Measurements from ENCODE around the gene FKRP.

Gene FKRP

DNA sequence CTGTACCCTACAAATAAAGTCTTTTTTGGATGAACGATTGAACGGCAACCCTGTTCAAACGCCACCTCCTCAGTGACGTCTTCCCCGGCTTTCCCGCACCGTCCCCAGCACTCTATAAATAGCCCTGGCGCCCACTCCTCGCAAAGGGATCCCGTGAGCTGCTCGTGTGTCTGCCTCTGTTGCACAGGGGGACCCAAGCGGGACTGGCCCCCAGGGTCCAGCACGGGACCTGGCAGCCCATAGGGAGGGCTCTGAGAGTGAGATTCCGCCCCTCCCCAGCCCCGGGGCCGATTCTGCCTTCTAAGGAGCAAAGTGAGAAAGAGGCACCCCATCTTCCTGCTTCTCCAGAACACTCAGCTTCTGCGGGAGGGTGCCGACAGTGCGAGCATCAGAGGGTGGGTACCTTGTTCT, 8.1 kb upstream of the FKRP start:
- Histone ChIP-seq H3K9ac (ENCODE audit: low read depth, low read length) (no peak overlapping the region), H3K27me3 (ENCODE audit: control insufficient read depth, insufficient read depth, low read length) (no peaks in the 10 kb centered on the region), H3K9me3 (ENCODE audit: control insufficient read depth, insufficient read depth, low read length) (no peaks in the 10 kb centered on the region), H3K4me1 (ENCODE audit: control insufficient read depth, insufficient read depth, low read length) (peaks cover 4% of the 10 kb centered on the region), H3K36me3 (ENCODE audit: control insufficient read depth, insufficient read depth, low read length) (peaks cover 54% of the 10 kb centered on the region), H3K4me3 (ENCODE audit: low read depth, low read length) (no peak overlapping the region)

- H3K4me1 ChIP-seq (ENCODE audit: control insufficient read depth, insufficient read depth, low read length) = peaks cover 7% of the 10 kb centered on the region
- H3K4me3 ChIP-seq (ENCODE audit: low read depth, low read length) = no peak overlapping the region
- H3K36me3 ChIP-seq (ENCODE audit: control insufficient read depth, insufficient read depth, low read length) = peaks cover 41% of the 10 kb centered on the region
- no peaks in the 10 kb centered on the region for H3K9me3 ChIP-seq (ENCODE audit: control insufficient read depth, insufficient read depth, low read length)
- no peaks in the 10 kb centered on the region for H3K27me3 ChIP-seq (ENCODE audit: control insufficient read depth, insufficient read depth, low read length)
- H3K9ac ChIP-seq (ENCODE audit: low read depth, low read length) = no peak overlapping the region
These were observed 6.5 kb upstream of the FKRP start for GRCh38 chr19:46739290-46739771.

GRCh38 chr19:46741447-46741846, 4.4 kb upstream of the FKRP start:
- H3K4me1 ChIP-seq (ENCODE audit: control insufficient read depth, insufficient read depth, low read length) = peaks cover 10% of the 10 kb centered on the region
- H3K36me3 ChIP-seq (ENCODE audit: control insufficient read depth, insufficient read depth, low read length) = peaks cover 35% of the 10 kb centered on the region
- H3K9me3 ChIP-seq (ENCODE audit: control insufficient read depth, insufficient read depth, low read length) = no peaks in the 10 kb centered on the region
- no peaks in the 10 kb centered on the region for H3K27me3 ChIP-seq (ENCODE audit: control insufficient read depth, insufficient read depth, low read length)
- H3K4me3 ChIP-seq (ENCODE audit: low read depth, low read length) = no peak overlapping the region
- no peak overlapping the region for H3K9ac ChIP-seq (ENCODE audit: low read depth, low read length)

GRCh38 chr19:46742926-46743480, 2.9 kb upstream of the FKRP start:
- H3K27me3 ChIP-seq (ENCODE audit: control insufficient read depth, insufficient read depth, low read length) = no peaks in the 10 kb centered on the region
- H3K4me3 ChIP-seq (ENCODE audit: low read depth, low read length) = no peak overlapping the region
- no peak overlapping the region for H3K9ac ChIP-seq (ENCODE audit: low read depth, low read length)
- H3K36me3 ChIP-seq (ENCODE audit: control insufficient read depth, insufficient read depth, low read length) = peaks cover 19% of the 10 kb centered on the region
- no peaks in the 10 kb centered on the region for H3K9me3 ChIP-seq (ENCODE audit: control insufficient read depth, insufficient read depth, low read length)
- H3K4me1 ChIP-seq (ENCODE audit: control insufficient read depth, insufficient read depth, low read length) = peaks cover 15% of the 10 kb centered on the region

GRCh38 chr19:46744005-46744691, 1.7 kb upstream of the FKRP start:
- Histone ChIP-seq H3K4me1 (ENCODE audit: control insufficient read depth, insufficient read depth, low read length) (peaks cover 15% of the 10 kb centered on the region), H3K9ac (ENCODE audit: low read depth, low read length) (no peak overlapping the region), H3K36me3 (ENCODE audit: control insufficient read depth, insufficient read depth, low read length) (peaks cover 15% of the 10 kb centered on the region), H3K27me3 (ENCODE audit: control insufficient read depth, insufficient read depth, low read length) (no peaks in the 10 kb centered on the region), H3K9me3 (ENCODE audit: control insufficient read depth, insufficient read depth, low read length) (no peaks in the 10 kb centered on the region), H3K4me3 (ENCODE audit: low read depth, low read length) (no peak overlapping the region)

GRCh38 chr19:46745030-46745429, 827 bp upstream of the FKRP start:
- H3K4me3 ChIP-seq (ENCODE audit: low read depth, low read length) = peak overlapping the region; percentile 96
- no peaks in the 10 kb centered on the region for H3K27me3 ChIP-seq (ENCODE audit: control insufficient read depth, insufficient read depth, low read length)
- H3K4me1 ChIP-seq (ENCODE audit: control insufficient read depth, insufficient read depth, low read length) = peaks cover 15% of the 10 kb centered on the region
- peak overlapping the region; percentile 95 for H3K9ac ChIP-seq (ENCODE audit: low read depth, low read length)
- no peaks in the 10 kb centered on the region for H3K9me3 ChIP-seq (ENCODE audit: control insufficient read depth, insufficient read depth, low read length)
- H3K36me3 ChIP-seq (ENCODE audit: control insufficient read depth, insufficient read depth, low read length) = peaks cover 19% of the 10 kb centered on the region

DNA sequence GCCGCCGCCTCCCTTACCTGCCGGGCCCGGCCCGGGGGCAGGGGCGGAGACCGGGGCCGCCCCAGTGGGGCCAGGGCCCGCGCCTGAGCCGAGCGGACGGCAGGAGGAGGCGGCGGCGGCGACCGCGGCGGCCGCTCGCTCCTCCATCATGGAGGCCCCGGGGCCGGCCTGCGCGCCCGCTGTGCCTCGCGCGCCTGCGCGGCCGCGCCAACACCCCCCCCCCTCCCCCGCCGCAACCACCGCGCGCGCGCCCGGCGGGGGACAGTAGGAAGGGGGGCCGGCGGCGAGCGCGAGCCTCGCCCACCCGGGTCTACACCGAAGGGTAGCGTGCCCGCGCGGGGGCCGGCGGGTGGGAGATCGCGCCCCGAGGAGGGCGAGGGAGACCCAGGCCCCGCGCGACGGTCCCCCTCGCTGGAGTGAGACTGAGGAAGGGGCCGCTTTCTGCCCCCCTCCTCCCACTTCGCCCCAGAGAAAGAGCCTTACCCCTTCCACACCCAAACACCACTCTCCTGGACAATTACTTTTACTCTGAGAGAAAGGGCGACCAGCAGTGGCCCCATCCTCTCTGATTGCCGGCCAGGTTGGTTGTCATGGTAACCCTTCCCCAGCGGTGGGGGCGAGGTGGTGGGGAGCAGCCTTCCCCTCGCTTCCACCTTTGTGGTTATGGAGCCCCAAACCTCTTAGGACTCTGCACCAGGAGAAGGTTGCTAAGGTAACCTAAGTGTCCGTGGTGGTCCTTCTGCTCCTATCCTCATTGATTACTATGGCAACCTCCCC, 612 bp downstream of the FKRP start, which contains the start of gene STRN4:
Gene STRN4 (minus strand): TSS at position 170 of the 777 bp plus-strand sequence. CDS start 20 bp downstream, at position 150.
- Histone ChIP-seq H3K4me3 (ENCODE audit: low read depth, low read length) (peak within 1 kb of the TSS; percentile 96), H3K9ac (ENCODE audit: low read depth, low read length) (peak within 1 kb of the TSS; percentile 95), H3K4me1 (ENCODE audit: control insufficient read depth, insufficient read depth, low read length) (peaks cover 12% of the 10 kb centered on the region), H3K36me3 (ENCODE audit: control insufficient read depth, insufficient read depth, low read length) (peaks cover 13% of the 10 kb centered on the region), H3K27me3 (ENCODE audit: control insufficient read depth, insufficient read depth, low read length) (no peaks in the 10 kb centered on the region), H3K9me3 (ENCODE audit: control insufficient read depth, insufficient read depth, low read length) (no peaks in the 10 kb centered on the region)

DNA sequence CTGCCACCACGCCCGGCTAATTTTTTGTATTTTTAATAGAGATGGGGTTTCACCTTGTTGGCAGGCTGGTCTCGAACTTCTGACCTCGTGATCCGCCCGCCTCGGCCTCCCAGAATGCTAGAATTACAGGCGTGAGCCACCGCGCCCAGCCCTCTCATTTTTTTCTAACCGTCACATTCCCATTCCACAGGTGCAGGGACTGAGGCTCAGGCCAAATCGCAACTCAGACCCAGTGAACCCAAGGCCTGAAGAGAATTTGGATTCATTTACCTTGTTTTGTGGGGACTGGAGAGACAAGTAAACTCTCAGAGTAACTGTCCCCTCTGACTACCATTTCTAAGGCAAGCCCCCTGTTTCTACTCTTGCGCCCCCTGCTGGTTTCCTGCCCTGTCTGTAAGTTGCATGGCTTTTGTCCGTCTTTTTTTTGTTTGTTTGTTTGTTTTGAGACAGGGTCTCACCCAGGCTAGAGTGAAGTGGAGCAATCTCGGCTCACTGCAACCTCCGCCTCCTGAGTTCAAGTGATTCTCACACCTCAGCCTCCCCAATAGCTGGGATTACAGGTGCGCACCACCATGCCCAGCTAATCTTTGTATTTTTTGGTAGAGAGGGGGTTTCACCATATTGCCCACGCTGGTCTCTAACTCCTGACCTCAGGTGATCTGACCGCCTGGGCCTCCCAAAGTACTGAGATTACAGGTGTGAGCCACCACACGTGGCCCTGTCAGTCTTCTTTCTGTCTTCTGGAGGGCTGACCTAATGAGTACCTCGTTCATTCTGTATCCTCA, 2.7 kb downstream of the FKRP start:
- H3K4me1 ChIP-seq (ENCODE audit: control insufficient read depth, insufficient read depth, low read length) = peaks cover 8% of the 10 kb centered on the region
- no peaks in the 10 kb centered on the region for H3K27me3 ChIP-seq (ENCODE audit: control insufficient read depth, insufficient read depth, low read length)
- no peak overlapping the region for H3K9ac ChIP-seq (ENCODE audit: low read depth, low read length)
- H3K36me3 ChIP-seq (ENCODE audit: control insufficient read depth, insufficient read depth, low read length) = peaks cover 6% of the 10 kb centered on the region
- H3K9me3 ChIP-seq (ENCODE audit: control insufficient read depth, insufficient read depth, low read length) = no peaks in the 10 kb centered on the region
- H3K4me3 ChIP-seq (ENCODE audit: low read depth, low read length) = no peak overlapping the region

- Histone ChIP-seq H3K36me3 (ENCODE audit: control insufficient read depth, insufficient read depth, low read length) (peaks cover 6% of the 10 kb centered on the region), H3K9ac (ENCODE audit: low read depth, low read length) (no peak overlapping the region), H3K9me3 (ENCODE audit: control insufficient read depth, insufficient read depth, low read length) (no peaks in the 10 kb centered on the region), H3K4me1 (ENCODE audit: control insufficient read depth, insufficient read depth, low read length) (no peaks in the 10 kb centered on the region), H3K27me3 (ENCODE audit: control insufficient read depth, insufficient read depth, low read length) (no peaks in the 10 kb centered on the region), H3K4me3 (ENCODE audit: low read depth, low read length) (no peak overlapping the region)
These were observed 7.7 kb downstream of the FKRP start for GRCh38 chr19:46753420-46754155.

DNA sequence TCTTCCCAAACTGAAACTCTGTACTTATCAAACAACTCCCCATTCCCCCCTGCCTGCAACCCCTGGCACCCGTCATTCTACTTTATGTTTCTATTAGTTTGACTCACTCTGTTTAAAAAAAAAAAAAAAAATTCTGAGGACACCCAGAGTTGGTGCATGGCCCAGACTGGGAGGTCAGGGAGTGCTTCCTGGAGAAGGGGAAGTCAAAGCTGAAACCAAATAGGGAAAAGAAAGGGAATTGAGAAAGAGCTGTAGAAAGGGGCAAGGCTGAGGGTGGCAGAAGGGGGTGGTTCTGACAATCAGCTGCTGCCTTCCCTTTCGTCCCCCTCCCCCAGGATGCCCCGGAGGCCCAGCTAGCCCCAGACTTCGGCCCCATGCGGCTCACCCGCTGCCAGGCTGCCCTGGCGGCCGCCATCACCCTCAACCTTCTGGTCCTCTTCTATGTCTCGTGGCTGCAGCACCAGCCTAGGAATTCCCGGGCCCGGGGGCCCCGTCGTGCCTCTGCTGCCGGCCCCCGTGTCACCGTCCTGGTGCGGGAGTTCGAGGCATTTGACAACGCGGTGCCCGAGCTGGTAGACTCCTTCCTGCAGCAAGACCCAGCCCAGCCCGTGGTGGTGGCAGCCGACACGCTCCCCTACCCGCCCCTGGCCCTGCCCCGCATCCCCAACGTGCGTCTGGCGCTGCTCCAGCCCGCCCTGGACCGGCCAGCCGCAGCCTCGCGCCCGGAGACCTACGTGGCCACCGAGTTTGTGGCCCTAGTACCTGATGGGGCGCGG, 9.4 kb downstream of the FKRP start:
- H3K36me3 ChIP-seq (ENCODE audit: control insufficient read depth, insufficient read depth, low read length) = no peaks in the 10 kb centered on the region
- no peak overlapping the region for H3K4me3 ChIP-seq (ENCODE audit: low read depth, low read length)
- H3K27me3 ChIP-seq (ENCODE audit: control insufficient read depth, insufficient read depth, low read length) = no peaks in the 10 kb centered on the region
- H3K9me3 ChIP-seq (ENCODE audit: control insufficient read depth, insufficient read depth, low read length) = no peaks in the 10 kb centered on the region
- no peak overlapping the region for H3K9ac ChIP-seq (ENCODE audit: low read depth, low read length)
- peaks cover 2% of the 10 kb centered on the region for H3K4me1 ChIP-seq (ENCODE audit: control insufficient read depth, insufficient read depth, low read length)

Measured in iPS-15b (cell line).